IMR-90 (cell line): ENCODE measurements around the gene GKN1. TPM values are rescaled to one million over a fixed set of nuclear protein-coding genes. Genes with fewer than 3 reads are reported as not detected.

ENCODE experiments used
- ATAC-seq: fragments of 200-7000 bp; cut with Tn5 transposase; 2 replicates; pipeline ENCODE4 v1.9.1; 2020; ENCODE audit warnings: low read depth, mild to moderate bottlenecking, moderate library complexity
- BruUV-seq: library from RNA; stranded (reverse); fragments of 400-500 nt; replicated peaks from 2 replicates; lab custom pipeline; 2021; lab: Mats Ljungman, UMichigan
- CTCF ChIA-PET: fragments of 300-600 bp; formaldehyde crosslinking; extraction: SDS; loops from one replicate; lab custom pipeline; 2021; ENCODE audit warnings: antibody characterized with exemption; lab: Yijun Ruan, JAX
- POLR2A ChIA-PET: fragments of 300-600 bp; sonication (Branson Sonifier 250); formaldehyde crosslinking; loops from one replicate; lab custom pipeline; 2022; ENCODE audit warnings: antibody characterized with exemption; ENCODE audit not compliant: unreplicated experiment; lab: Charles Lee
- DNase-seq: peaks from one replicate; pipeline ENCODE4 v3.0.0; 2013
- H2AFZ ChIP-seq: replicated peaks from 2 replicates; pipeline ENCODE3; 2013; ENCODE audit warnings: low read length, mild to moderate bottlenecking; ENCODE audit not compliant: poor library complexity
- H2AK5ac ChIP-seq: 2 replicates; pipeline ENCODE4 v1.6.1; 2013; ENCODE audit warnings: low read depth, low read length, inconsistent platforms
- H2AK9ac ChIP-seq: replicated peaks from 2 replicates; pipeline ENCODE3; 2013; ENCODE audit warnings: mild to moderate bottlenecking, low read depth, low read length, moderate library complexity; ENCODE audit not compliant: poor library complexity
- H2BK120ac ChIP-seq: 2 replicates; pipeline ENCODE4 v1.6.1; 2013; ENCODE audit warnings: low read depth, low read length, inconsistent platforms
- H2BK15ac ChIP-seq: 3 replicates; pipeline ENCODE4 v1.6.1; 2013; ENCODE audit warnings: low read depth, low read length, inconsistent platforms
- H2BK20ac ChIP-seq: 2 replicates; pipeline ENCODE4 v1.6.1; 2013; ENCODE audit warnings: low read depth, mild to moderate bottlenecking, inconsistent platforms, low read length, moderate library complexity
- H2BK5ac ChIP-seq: 2 replicates; pipeline ENCODE4 v1.6.1; 2013; ENCODE audit warnings: mild to moderate bottlenecking, low read depth, low read length, inconsistent platforms; ENCODE audit not compliant: poor library complexity, severe bottlenecking
- H3K14ac ChIP-seq: replicated peaks from 2 replicates; pipeline ENCODE4 v1.6.1; 2013; ENCODE audit warnings: low read depth, low read length, inconsistent platforms
- H3K18ac ChIP-seq: 2 replicates; pipeline ENCODE4 v1.6.1; 2013; ENCODE audit warnings: low read depth, low read length, control low read depth
- H3K23ac ChIP-seq: 2 replicates; pipeline ENCODE4 v1.6.1; 2013; ENCODE audit warnings: low read depth, low read length, inconsistent platforms
- H3K27ac ChIP-seq: 2 replicates; pipeline ENCODE4 v1.5.1; 2013; ENCODE audit warnings: mild to moderate bottlenecking, control low read depth, low read length; ENCODE audit not compliant: insufficient read depth
- H3K27me3 ChIP-seq: 2 replicates; pipeline ENCODE4 v1.6.1; 2013; ENCODE audit warnings: low read length; ENCODE audit not compliant: control insufficient read depth, insufficient read depth
- H3K36me3 ChIP-seq: 2 replicates; pipeline ENCODE4 v1.6.1; 2013; ENCODE audit warnings: low read length, mixed read lengths; ENCODE audit not compliant: control insufficient read depth, insufficient read depth
- H3K4ac ChIP-seq: 2 replicates; pipeline ENCODE4 v1.6.1; 2013; ENCODE audit warnings: low read depth, low read length, inconsistent platforms
- H3K4me1 ChIP-seq: 2 replicates; pipeline ENCODE4 v1.6.1; 2013; ENCODE audit warnings: low read length, mixed read lengths; ENCODE audit not compliant: control insufficient read depth, insufficient read depth
- H3K4me2 ChIP-seq: 2 replicates; pipeline ENCODE4 v1.6.1; 2013; ENCODE audit warnings: low read depth, mild to moderate bottlenecking, control low read depth, low read length, moderate library complexity
- H3K4me3 ChIP-seq: 2 replicates; pipeline ENCODE4 v1.5.1; 2013; ENCODE audit warnings: low read depth, mild to moderate bottlenecking, control low read depth, low read length, moderate library complexity; ENCODE audit not compliant: insufficient read depth
- H3K56ac ChIP-seq: 2 replicates; pipeline ENCODE4 v1.6.1; 2013; ENCODE audit warnings: low read length, inconsistent platforms; ENCODE audit not compliant: insufficient read depth; ENCODE audit errors: extremely low read depth
- H3K79me1 ChIP-seq, 2 experiments: 2 replicates each; pipeline ENCODE4 v1.6.1; 2013; ENCODE audit warnings: low read length in 2 of 2, inconsistent platforms in 1 of 2, low read depth in 1 of 2
- H3K9ac ChIP-seq: 2 replicates; pipeline ENCODE4 v1.6.1; 2013; ENCODE audit warnings: low read depth, low read length, control low read depth
- H3K9me1 ChIP-seq: 2 replicates; pipeline ENCODE4 v1.6.1; 2013; ENCODE audit warnings: low read length, inconsistent platforms; ENCODE audit not compliant: insufficient read depth
- H3K9me3 ChIP-seq: 2 replicates; pipeline ENCODE4 v1.6.1; 2013; ENCODE audit warnings: low read length; ENCODE audit not compliant: control insufficient read depth, insufficient read depth
- H4K20me1 ChIP-seq: 2 replicates; pipeline ENCODE4 v1.6.1; 2013; ENCODE audit warnings: low read length, inconsistent platforms; ENCODE audit not compliant: insufficient read depth
- H4K5ac ChIP-seq: 2 replicates; pipeline ENCODE4 v1.6.1; 2013; ENCODE audit warnings: mild to moderate bottlenecking, low read depth, low read length, control low read depth
- H4K8ac ChIP-seq, 2 experiments: 2 replicates each; pipeline ENCODE4 v1.6.1; 2013; ENCODE audit warnings: low read depth in 2 of 2, low read length in 2 of 2, control low read depth in 1 of 2, inconsistent platforms in 1 of 2
- H4K91ac ChIP-seq: 2 replicates; pipeline ENCODE4 v1.6.1; 2013; ENCODE audit warnings: low read depth, low read length, inconsistent platforms; ENCODE audit not compliant: insufficient read depth
- BHLHE40 ChIP-seq: fragments of 150-350 bp; IDR thresholded peaks from 2 replicates; pipeline ENCODE4 v1.6.1; 2016; ENCODE audit warnings: mild to moderate bottlenecking, low read depth, low read length
- CEBPB ChIP-seq: IDR thresholded peaks from 2 replicates; pipeline ENCODE4 v1.6.1; 2012; ENCODE audit warnings: low read depth, low read length, improper control_type of control experiment
- CHD1 ChIP-seq: IDR thresholded peaks from 2 replicates; pipeline ENCODE4 v1.6.1; 2012; ENCODE audit warnings: low read depth, low read length, improper control_type of control experiment
- CTCF ChIP-seq: conservative IDR thresholded peaks from 2 replicates; pipeline ENCODE4 v1.5.1; 2012; ENCODE audit warnings: mild to moderate bottlenecking, low read depth, low read length, improper control_type of control experiment
- ELK1 ChIP-seq: fragments of 150-350 bp; IDR thresholded peaks from 2 replicates; pipeline ENCODE4 v1.6.1; 2016; ENCODE audit warnings: low read depth, mild to moderate bottlenecking, low read length, moderate library complexity, borderline replicate concordance
- FOS ChIP-seq: fragments of 150-350 bp; IDR thresholded peaks from 2 replicates; pipeline ENCODE4 v1.6.1; 2016; ENCODE audit warnings: low read depth, low read length
- MAFK ChIP-seq: IDR thresholded peaks from 2 replicates; pipeline ENCODE4 v1.6.1; 2012; ENCODE audit warnings: low read depth, low read length, improper control_type of control experiment
- MAZ ChIP-seq: IDR thresholded peaks from 2 replicates; pipeline ENCODE4 v1.6.1; 2012; ENCODE audit warnings: low read depth, mild to moderate bottlenecking, low read length, improper control_type of control experiment, moderate library complexity, borderline replicate concordance
- MXI1 ChIP-seq: IDR thresholded peaks from 2 replicates; pipeline ENCODE4 v1.6.1; 2012; ENCODE audit warnings: low read depth, mild to moderate bottlenecking, low read length, moderate library complexity, borderline replicate concordance
- NFE2L2 ChIP-seq: fragments of 150-350 bp; IDR thresholded peaks from 2 replicates; pipeline ENCODE4 v1.6.1; 2016; ENCODE audit warnings: low read depth, mild to moderate bottlenecking, low read length
- POLR2A ChIP-seq: IDR thresholded peaks from 2 replicates; pipeline ENCODE4 v1.6.1; 2012; ENCODE audit warnings: mild to moderate bottlenecking, low read depth, low read length
- RAD21 ChIP-seq: IDR thresholded peaks from 2 replicates; pipeline ENCODE4 v1.6.1; 2012; ENCODE audit warnings: low read length, improper control_type of control experiment
- RCOR1 ChIP-seq: IDR thresholded peaks from 2 replicates; pipeline ENCODE4 v1.6.1; 2012; ENCODE audit warnings: mild to moderate bottlenecking, low read length, improper control_type of control experiment; ENCODE audit not compliant: insufficient replicate concordance
- RFX5 ChIP-seq: IDR thresholded peaks from 2 replicates; pipeline ENCODE4 v1.8.0; 2012; ENCODE audit warnings: low read depth, mild to moderate bottlenecking, low read length, moderate library complexity
- SMC3 ChIP-seq: fragments of 150-350 bp; IDR thresholded peaks from 2 replicates; pipeline ENCODE4 v1.6.1; 2016; ENCODE audit warnings: low read depth, mild to moderate bottlenecking, antibody characterized with exemption, low read length, moderate library complexity
- USF2 ChIP-seq: fragments of 150-350 bp; IDR thresholded peaks from 2 replicates; pipeline ENCODE4 v1.6.1; 2017; ENCODE audit warnings: mild to moderate bottlenecking, antibody characterized with exemption, low read length, low read depth
- whole genome bisulfite sequencing, 2 experiments: methylation state at CpG; one replicate each; pipeline versions ENCODE4 v1.1.5 to v1.1.7; 2013; ENCODE audit warnings: missing lambda C conversion rate in 2 of 2; ENCODE audit not compliant: insufficient read length in 1 of 2; ENCODE audit errors: extremely low coverage in 2 of 2; 5-methylcytosine and 5-hydroxymethylcytosine counted together
- dilution Hi-C: fragments of 300-500 bp; cut with HindIII; formaldehyde crosslinking; loops from one replicate; pipeline ENCODE4 v1.14.3; 2018; ENCODE audit warnings: low sequenced_read_pairs; ENCODE audit not compliant: unreplicated experiment
- in situ Hi-C: fragments of 300-500 bp; cut with MboI; formaldehyde crosslinking; loops from 3 replicates; pipeline ENCODE4 v1.14.3; 2019; ENCODE audit warnings: low sequenced_read_pairs, inconsistent platforms, mixed read lengths
- intact Hi-C: fragments of 100-400 bp; cut with micrococcal nuclease; formaldehyde crosslinking; loops from 2 replicates; pipeline ENCODE4 v1.10.0; 2022
- polyA plus RNA-seq, 3 experiments: library from polyadenylated mRNA; depleted of rRNA; stranded (reverse); fragments of >200 nt; gene quantifications; 2 replicates each; pipeline ENCODE4 v1.2.3, GENCODE V29; 2012; ENCODE audit warnings: low replicate concordance in 1 of 3
- total RNA-seq: library from RNA; depleted of rRNA; stranded (reverse); fragments of >200 nt; gene quantifications from 2 replicates; pipeline ENCODE4 v1.2.3, GENCODE V29; 2012

Gene GKN1
- total and polyA plus RNA-seq, 2 of the 4 experiments (the other 2 are of a cell fraction): not detected

GRCh38 chr2:68936889-68937288, 37.5 kb upstream of the GKN1 start:
- ATAC-seq: peak; percentile 41
- no peak overlapping the region for H3K27ac ChIP-seq
- peak overlapping the region; percentile 98 for H2BK20ac ChIP-seq
- DNase-seq: peak; percentile 39
- dilution Hi-C loops: no loop called here
- H3K27me3 ChIP-seq: no peaks in the 10 kb centered on the region
- H4K20me1 ChIP-seq: no peaks in the 10 kb centered on the region
- no peaks in the 10 kb centered on the region for H3K9me3 ChIP-seq
- no peak overlapping the region for H3K4me3 ChIP-seq
- no peaks in the 10 kb centered on the region for H3K79me1 ChIP-seq
- peak overlapping the region; percentile 84 for H4K5ac ChIP-seq
- peak overlapping the region; percentile 91 for H3K14ac ChIP-seq
- CTCF ChIA-PET: no interaction called here
- peak overlapping the region; percentile 31; the same call in 1 of the 2 replicates for H3K23ac ChIP-seq
- peak overlapping the region; percentile 86 for H3K4ac ChIP-seq
- no CpG with 5 or more reads among the region's 1 CpG for WGBS, 2 experiments
- H2BK15ac ChIP-seq: peak overlapping the region; percentile 46; the same call in 2 of the 3 replicates
- in situ Hi-C loops: no loop called here
- H2BK120ac ChIP-seq: peak overlapping the region; percentile 94
- no peak overlapping the region; the same call in 1 of the 2 replicates for H3K56ac ChIP-seq
- peak overlapping the region; percentile 34 for H4K91ac ChIP-seq
- peak overlapping the region; percentile 73 for H2AFZ ChIP-seq
- intact Hi-C loops: no loop called here
- POLR2A ChIA-PET: interaction anchor here (0.6 kb wide), 1 partner anchor 74 kb away, joined by 8 read pairs; no protein-coding TSS in a partner anchor
- H2AK9ac ChIP-seq: no peak overlapping the region
- H2AK5ac ChIP-seq: peak overlapping the region; percentile 74
- TF ChIP-seq MAFK (no peak), CEBPB (no peak), CTCF (no peak), CHD1 (no peak), MXI1 (no peak), FOS (no peak), SMC3 (no peak), RAD21 (no peak), USF2 (no peak), BHLHE40 (no peak), ELK1 (no peak), NFE2L2 (no peak), POLR2A (no peak), RCOR1 (no peak), MAZ (no peak), RFX5 (no peak)
- peak overlapping the region; percentile 63 for H2BK5ac ChIP-seq
- peak overlapping the region; percentile 6 to 82; a peak in 3 of 4 replicates for H4K8ac ChIP-seq
- no peak overlapping the region for H3K4me2 ChIP-seq
- H3K18ac ChIP-seq: peak overlapping the region; percentile 82
- H3K9me1 ChIP-seq: peaks cover 22% of the 10 kb centered on the region
- H3K36me3 ChIP-seq: no peaks in the 10 kb centered on the region
- no peak overlapping the region for H3K9ac ChIP-seq
- H3K4me1 ChIP-seq: peaks cover 28% of the 10 kb centered on the region
- BruUV-seq: no TSS peak
